GM12873 (cell line): ENCODE data around the gene PDZD2.

ENCODE experiments used
- TF ChIP-seq, protein P1 (sequence below): IDR thresholded peaks from 2 replicates; pipeline ENCODE4 v1.5.1; 2012; ENCODE audit warnings: low read depth, mild to moderate bottlenecking, moderate library complexity, low read length, control low read depth; ENCODE audit not compliant: insufficient read depth; ENCODE audit errors: missing control alignments

Gene PDZD2

DNA sequence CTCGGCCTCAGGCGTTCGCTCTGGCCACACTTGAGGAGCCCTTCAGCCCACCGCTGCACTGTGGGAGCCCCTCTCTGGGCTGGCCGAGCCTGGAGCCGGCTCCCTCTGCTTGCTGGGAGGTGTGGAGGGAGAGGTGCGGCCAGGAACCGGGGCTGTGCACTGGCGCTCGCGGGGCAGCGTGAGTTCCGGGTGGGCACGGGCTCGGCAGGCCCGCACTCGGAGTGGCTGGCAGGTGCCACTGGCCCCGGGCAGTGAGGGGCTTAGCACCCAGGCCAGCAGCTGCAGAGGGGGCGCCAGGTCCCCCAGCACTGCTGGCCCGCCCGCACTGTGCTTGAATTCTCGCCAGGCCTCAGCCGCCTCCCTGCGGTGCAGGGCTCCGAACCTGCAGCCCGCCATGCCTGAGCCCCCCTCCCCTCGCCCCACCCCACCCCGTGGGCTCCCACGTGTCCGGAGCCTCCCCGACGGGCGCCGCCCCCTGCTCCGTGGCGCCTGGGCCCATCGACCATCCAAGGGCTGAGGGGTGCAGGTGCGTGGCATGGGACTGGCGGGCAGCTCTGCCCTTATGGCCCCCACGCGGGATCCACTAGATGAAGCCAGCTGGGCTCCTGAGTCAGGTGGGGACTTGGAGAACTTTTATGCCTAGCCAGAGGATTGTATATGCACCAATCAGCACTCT lies 138.2 kb downstream of the PDZD2 start:
- TF ChIP-seq, protein P1, sequence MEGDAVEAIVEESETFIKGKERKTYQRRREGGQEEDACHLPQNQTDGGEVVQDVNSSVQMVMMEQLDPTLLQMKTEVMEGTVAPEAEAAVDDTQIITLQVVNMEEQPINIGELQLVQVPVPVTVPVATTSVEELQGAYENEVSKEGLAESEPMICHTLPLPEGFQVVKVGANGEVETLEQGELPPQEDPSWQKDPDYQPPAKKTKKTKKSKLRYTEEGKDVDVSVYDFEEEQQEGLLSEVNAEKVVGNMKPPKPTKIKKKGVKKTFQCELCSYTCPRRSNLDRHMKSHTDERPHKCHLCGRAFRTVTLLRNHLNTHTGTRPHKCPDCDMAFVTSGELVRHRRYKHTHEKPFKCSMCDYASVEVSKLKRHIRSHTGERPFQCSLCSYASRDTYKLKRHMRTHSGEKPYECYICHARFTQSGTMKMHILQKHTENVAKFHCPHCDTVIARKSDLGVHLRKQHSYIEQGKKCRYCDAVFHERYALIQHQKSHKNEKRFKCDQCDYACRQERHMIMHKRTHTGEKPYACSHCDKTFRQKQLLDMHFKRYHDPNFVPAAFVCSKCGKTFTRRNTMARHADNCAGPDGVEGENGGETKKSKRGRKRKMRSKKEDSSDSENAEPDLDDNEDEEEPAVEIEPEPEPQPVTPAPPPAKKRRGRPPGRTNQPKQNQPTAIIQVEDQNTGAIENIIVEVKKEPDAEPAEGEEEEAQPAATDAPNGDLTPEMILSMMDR: no peak

DNA sequence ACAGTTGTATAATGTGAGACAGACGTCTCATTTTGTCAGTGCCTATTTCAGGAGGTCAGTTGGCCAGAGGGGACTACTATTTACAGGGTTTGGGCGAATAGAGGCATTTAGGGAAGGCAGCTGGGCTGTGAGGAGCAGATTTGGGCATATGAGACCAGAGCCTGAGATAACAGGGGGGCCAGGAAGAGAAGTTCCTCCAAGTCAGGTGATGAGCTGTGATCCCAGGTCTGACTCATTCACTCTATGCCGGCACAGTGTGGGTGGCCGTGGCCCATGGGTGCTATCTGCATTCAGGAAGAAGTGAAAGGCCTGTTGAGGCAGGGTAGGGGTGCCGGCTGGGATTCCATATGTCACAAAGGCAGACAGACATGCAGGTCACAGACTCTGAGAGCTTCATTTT lies 142.8 kb downstream of the PDZD2 start:
- TF ChIP-seq, protein P1: no peak

DNA sequence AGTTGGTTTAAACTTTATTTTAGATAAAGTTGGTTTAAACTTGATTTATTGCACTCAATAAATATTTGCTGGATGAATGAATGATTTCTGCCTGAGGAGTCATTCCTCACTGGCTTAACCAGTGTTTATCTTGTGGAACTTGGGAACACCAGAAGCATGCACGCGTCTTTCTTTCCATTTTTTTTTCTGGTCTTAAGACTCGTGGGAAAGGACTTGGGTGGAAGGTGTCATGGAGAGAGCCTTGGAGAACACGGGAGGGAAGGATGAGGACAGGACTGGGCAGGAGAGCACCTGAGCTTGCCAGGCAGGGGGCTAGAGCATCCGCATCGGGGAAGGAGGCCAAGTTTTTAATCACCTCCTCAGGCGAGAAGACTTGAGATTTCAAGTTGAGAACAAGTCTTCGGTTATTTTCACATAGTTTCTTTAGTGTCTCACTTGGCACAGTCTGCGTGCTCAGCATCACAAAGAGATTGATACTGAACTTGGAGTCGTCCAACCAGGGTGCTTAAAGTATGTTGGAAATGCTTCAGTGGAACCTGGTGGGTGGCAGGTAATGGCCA lies 144.2 kb downstream of the PDZD2 start:
- TF ChIP-seq, protein P1: no peak

DNA sequence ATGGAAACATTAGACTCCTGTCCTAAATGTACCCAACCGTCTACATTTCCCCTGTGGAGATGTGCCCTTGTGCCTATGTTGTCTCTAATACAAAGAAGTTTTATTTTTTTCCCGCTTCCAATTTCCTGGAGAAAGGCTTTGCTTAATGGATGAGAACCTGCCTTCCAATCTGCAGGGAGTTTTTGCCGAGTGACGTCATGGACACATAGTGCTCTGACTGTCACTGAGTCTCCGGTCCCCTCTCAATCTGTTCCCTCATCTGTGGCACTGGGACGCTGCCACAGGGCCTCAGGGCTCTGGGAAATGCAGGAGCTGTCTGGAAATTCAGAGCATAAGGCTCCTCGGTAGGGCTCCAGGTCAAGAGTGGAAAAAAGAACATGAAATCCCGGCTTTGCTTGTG lies 144.8 kb downstream of the PDZD2 start:
- TF ChIP-seq, protein P1: no peak

DNA sequence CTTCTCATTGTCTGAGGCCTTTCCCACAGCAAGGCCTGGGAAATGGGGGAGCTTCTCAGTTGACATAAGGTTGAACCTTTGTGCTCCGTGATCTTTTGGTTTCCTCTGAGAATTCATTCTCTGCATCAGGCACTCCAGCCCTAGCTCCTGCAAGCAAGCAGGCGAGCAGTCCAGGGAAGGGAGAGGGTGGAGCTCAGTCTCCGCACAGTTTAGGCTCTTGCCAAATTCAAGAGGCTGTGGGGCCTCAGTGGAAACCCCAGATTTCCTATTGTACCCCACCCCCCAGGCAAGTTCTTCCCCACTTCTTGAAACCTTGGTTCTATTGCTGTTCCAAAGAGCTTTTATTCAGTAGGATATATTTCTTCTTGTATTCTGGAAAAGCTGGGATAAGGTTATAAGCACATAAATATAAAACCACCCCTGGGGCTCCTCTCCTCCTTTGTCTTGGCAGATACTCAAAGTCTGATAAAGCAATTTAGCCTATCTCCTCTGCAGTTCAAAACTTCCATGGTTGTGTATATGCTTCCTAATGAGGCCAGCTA lies 147.2 kb downstream of the PDZD2 start:
- TF ChIP-seq, protein P1: no peak

DNA sequence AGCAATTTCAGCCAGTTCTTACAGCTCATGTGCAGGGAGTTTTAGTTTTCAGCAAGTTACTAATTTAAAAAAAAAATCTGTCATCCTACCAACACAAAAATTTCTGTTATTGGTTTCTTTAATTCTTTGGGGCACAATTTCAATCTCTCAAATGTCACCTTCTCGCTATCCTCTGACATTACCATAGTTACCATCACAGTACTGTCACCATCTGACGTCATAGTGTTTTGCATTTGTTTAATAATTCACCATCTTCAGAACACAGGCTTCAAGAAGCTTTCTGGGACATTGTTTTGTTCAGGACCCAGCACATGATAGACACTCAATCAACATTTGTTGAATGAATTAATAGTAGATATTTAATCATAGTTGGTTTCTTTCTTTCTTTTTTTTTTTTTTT lies 155.1 kb downstream of the PDZD2 start:
- TF ChIP-seq, protein P1: no peak

DNA sequence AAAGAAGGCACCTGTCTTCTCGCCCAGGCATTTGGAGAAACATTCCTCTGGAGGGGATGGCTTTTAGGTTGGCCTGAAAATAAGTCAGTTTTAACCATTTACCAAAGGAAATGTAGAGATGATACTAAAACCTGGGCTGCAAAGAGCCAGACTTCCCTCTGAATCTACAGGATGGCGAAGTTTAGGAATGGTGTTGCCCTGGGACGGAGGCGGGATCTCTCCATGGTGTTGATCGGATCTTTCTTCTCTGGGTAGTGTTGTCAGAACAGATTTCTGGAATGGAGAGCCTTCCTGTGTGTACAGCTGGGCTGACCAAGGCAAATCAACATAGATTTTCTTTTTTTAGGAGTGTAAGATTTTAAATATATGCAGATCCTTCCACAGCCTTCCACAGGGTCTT lies 159.2 kb downstream of the PDZD2 start:
- TF ChIP-seq, protein P1: no peak
